Measurements from ENCODE around the gene ZCCHC24.

ZCCHC24 gene

DNA sequence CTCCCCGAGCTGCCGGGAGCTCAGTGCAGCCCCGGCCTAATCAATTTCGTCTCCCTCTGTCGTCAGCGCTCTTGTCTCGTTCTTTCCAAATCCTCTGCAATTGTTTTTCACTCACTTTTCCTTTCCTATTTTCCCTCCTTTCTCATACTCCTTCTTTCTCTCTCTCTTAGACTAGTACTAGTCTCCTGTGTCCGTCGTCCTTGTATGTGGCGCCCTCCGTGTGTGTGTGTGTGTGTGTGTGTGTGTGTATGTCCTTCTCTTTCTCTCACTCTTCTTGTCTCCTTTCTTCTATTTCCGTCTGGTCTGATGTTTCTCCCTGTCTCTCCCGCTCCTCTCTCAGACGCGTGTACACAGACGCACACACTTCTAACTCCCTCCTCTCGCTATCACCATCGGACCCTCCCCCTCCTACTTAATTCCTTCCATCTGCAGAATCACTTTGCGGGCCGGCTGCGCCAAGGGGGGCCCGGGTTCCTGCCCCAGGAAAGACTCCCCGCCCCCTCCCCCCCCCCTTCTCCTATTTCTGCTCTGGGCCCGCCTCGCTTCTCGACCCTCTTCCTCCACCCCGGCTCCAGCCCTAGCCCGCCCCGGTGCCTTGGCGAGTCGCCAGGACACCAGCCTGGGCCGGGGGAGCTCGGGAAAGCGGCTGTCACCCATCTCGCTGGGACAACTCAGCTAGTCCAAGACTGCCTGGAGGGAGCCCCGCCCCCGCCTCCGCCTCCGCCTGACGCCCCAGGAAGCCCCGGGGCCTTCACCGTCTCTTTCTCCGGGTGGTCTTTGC is 743 bp upstream of the ZCCHC24 start:
- DNase-seq (ENCODE audit: low read depth), result no peak

DNA sequence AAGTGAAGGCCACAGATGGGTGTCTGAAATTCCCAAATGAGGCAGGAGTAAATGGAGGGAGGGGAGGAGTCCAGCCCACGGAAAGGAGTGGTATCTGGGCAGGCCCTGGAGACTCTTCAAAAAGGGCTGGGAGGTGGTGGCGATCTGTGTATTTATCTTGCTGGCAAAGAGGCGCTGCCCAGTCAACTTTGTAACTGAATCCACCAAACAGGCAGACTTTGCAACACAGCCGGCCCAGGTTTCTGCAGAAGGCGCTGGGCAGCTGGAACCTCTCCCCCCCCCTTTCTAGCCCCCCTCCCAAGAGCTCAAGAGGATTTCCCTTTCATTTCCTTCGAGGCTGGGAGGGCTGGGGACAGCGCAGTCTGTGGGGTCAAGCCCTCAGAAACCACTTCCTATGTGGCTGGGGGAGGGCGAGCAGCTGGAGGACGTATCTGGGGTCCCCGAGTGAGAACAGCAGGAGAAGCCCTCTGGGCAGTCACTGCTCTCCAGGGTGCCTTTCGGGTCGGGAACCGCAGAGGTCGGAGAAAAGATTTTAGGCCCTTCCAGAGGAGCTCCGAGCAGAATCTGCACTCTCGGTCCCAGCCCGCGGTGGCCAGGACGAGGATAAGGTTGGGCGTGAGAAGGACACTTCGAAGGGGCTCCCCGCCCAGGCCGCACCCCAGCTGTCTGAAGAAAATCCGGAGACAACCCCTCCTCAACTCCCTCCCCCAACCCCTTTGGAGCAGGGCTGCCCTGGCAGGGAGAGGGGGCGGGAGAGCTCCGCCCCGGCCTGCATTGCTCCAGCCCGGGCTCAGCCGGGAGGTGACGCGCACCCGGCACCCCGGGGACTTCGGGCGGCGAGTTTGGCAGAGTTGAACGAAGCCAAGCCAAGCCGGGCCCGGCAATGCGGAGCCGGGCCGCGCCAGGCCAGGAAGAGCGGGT is 965 bp downstream of the ZCCHC24 start:
- peak; percentile 24 for DNase-seq (ENCODE audit: low read depth)

- DNase-seq (ENCODE audit: low read depth), result no peak
Observed at GRCh38 chr10:79443338-79444198, 1.9 kb downstream of the ZCCHC24 start.

DNA sequence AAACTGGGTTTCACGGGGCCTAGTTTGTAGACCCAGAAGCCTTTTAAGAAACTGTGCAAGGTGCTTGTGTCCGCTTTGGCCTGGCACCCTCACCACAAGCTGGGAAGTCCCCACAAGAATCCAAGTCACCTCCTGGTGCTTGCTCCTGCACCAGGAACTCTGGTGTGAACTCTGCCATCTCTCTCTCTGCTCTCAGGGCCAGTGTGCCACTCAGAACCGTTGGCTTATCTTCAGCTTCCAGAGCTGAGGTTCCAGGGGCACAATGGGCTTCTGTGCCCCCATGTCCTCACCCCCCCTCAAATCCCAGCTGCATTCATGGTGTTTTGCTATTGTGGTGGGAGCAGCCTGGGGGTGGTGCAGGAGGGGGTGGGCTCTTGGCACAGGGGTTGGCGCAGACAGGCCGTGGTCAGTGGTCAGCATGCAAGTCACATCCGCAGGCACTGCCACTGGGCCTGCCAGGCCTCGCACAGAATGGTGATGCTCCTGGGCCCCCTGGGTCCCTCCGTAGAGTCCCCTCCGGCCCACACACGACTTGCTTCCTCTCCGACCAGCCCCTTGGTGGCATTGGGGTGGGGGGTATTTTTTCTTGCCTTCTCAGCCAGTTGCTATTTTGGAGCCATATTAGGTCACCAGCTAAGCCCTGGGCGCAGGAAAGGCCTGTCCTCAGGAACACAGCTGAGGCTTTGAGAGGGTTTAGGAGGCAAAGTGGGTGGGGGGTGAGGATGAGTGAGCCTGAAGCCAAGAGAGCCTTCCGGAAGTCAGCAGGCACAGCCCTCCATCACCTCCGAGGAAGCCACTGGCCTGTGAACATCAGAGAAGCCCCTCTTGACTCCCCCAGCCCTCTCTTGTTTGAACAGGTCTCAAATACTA is 3.0 kb downstream of the ZCCHC24 start:
- DNase-seq (ENCODE audit: low read depth), result no peak

- no peak for DNase-seq (ENCODE audit: low read depth)
Observed at GRCh38 chr10:79441433-79441832, 4.0 kb downstream of the ZCCHC24 start.

DNA sequence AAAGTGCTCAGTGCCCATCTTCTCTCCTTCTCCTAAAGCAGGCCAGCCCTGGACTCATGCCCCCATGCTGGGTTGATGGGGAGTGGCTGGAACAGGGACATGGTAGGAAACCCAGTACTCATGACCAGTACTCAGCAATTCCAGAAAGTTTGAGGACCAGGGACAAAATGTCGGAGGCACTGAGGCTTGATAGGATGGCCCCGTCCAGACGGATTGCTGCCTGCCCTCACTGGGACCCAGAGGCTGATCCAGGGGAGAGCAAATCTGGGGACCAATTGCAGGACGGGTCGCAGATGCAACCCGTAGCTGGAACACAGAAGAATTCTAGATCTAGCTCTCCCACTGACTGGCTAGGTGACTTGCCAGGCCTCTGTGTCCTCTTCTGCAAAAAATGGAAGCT is 5.1 kb downstream of the ZCCHC24 start:
- DNase-seq (ENCODE audit: low read depth), result no peak

- no peak for DNase-seq (ENCODE audit: low read depth)
Observed at GRCh38 chr10:79438699-79439085, 6.7 kb downstream of the ZCCHC24 start.

DNA sequence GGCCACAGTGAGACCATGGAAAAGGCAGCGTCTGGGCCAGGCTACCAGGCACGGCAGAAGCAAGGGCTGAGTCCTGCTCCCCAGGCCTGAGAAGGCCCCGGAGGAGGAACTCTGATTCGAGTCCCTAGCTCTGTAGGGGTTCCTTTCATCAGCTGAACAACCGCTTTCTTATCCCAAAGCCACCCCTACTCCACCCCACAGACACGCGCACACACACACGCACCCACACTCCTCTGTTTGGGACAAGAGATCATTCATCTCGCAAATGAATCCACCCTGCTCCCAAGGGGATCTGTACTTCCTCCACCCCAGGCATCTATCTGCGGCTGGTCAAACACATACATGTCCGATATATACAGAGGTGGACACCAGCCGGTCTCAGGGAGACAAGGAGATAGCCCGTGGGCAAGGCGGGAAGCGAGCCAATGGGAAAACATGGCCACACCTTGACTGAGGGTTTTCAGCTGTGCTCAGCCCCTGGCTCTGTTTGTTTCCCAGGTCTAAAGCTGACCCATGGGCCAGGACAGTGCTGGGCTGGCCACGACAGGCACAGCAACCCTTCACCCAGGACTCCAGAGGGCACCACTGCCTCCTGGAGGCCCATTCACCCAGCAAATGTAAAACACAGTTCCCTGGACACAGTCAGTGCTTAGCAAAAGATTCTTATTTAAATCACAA is 7.3 kb downstream of the ZCCHC24 start:
- DNase-seq (ENCODE audit: low read depth), result no peak

DNA sequence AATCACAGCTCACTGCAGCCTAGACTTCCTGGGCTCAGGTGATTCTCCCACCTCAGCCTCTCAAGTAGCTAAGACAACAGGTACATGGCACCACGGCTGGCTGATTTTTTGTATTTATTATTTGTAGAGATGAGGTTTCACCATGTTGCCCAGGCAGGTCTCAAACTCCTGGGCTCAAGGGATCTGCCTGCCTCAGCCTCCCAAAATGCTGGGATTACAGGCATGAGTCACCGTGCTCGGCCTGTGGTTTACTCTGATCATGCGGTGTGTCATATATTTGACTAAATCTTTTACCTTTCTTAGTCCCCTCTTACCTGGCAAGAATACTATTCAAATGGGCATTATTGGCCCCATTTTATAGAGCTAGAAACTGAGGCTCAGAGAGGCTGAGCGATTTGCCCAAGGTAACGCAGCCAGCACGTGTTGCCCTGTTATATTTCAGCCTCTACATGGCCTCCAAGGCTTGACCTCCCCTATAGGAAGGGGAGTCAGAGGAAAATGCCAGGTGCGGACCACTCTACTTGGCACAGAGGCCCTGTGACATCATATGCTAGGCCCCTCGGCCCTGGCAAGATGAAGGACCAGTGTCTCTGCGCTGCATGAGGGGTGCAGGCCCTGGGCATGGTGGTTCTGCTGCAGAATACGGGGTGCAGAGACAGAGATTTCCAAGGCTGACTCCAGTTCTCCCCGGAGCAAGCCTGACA is 8.2 kb downstream of the ZCCHC24 start:
- DNase-seq (ENCODE audit: low read depth), result no peak

- no peak for DNase-seq (ENCODE audit: low read depth)
Observed at GRCh38 chr10:79436850-79437103, 8.6 kb downstream of the ZCCHC24 start.

DNA sequence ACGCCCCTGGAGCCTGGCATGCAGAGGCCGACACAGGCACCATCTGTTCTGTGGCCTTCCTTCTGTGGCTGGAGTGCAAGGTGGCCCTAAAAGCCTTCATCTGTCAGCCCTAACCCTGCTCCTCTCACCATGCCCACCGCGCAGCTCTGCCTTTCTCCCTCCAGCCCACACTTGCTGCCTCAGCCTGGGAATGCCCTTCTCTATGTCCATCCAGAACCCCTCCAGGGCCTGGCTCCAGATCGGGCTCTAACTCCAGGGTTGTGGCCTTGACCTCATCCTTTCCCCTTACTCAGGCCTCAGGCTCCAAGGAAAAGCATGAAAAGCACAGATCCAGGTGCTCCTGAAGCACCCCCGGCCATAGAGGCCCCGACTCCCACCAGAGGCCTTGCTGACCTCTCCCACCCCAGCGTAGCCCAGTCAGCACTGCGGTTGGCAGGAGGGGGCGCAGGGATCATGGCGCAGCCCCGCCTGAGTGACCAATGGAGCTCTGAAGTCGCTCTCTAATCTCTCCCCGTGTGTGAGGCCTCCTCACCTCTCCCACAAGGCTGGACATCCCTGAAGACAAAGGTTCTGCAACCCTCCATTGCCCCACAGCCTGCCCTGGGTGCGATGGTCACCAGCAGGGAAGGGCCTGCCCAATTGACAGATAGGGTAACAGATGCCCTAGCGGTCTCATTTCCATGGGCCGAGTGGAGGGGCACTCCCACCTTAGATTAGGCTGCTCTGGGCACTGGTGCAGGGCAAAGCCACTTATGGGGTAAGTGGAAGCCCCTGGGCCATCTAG is 9.2 kb downstream of the ZCCHC24 start:
- no peak for DNase-seq (ENCODE audit: low read depth)

- no peak for DNase-seq (ENCODE audit: low read depth)
Observed at GRCh38 chr10:79435271-79436065, 10.0 kb downstream of the ZCCHC24 start.

- no peak for DNase-seq (ENCODE audit: low read depth)
Observed at GRCh38 chr10:79434821-79435251, 10.6 kb downstream of the ZCCHC24 start.

GRCh38 chr10:79434223-79434687 is 11.2 kb downstream of the ZCCHC24 start:
- no peak for DNase-seq (ENCODE audit: low read depth)

- DNase-seq (ENCODE audit: low read depth), result no peak
Observed at GRCh38 chr10:79433324-79434222, 11.9 kb downstream of the ZCCHC24 start.

DNA sequence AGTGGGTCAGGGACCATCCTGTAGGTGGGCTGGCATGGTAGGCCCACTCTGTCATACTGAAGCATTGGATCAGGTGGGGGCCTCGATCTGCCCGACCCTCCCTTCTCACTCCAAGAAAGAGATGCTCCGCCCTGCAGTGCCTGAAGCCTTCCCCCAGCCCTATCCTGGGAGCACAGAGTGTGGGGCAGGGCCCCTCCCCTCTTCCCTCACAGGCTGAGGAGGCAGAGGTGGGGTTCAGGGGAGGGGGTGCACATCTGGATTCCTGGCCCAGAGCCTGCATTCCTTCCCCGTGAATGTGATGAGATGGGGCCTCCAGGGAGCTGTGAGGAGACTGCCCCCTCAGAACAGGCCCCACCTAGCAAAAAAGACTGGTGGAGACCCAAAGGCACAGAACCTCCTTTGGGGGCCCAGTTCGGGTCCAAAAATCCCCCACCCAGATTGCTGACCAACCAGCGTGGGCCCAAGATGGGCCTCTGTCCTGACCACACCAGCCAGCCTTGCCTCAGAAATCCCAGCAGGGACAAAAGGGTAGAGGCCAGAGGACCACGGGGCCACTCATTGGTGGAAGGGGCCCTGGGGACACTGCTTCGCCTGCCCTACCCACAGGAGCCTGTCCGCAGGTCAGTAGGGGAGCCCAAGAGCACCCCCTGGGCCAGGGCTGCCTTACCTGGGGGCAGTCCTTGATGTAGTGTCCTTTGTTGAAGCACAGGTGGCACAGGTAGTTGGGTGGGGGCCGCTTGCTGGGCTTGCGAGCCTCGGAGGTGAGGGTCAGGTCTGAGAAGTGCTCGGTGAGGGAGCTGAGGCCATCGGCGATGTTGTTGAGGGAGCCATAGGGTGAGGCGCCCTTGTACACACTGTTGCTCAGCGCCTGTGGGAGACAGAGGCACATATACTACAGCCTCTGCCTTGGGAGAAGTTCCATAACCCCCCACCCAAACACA is 13.3 kb downstream of the ZCCHC24 start:
- no peak for DNase-seq (ENCODE audit: low read depth)
